Hematopoietic multipotent progenitor cell treated with erythropoietin and hydrocortisone succinate and interleukin-3 and kit ligand, for 15 days (in vitro differentiated cells): ENCODE measurements around the gene HAAO.

ENCODE experiments used
- DNase-seq: peaks from one replicate; pipeline ENCODE4 v3.0.0-alpha.2; 2015; ENCODE audit warnings: low spot score

The HAAO gene

DNA sequence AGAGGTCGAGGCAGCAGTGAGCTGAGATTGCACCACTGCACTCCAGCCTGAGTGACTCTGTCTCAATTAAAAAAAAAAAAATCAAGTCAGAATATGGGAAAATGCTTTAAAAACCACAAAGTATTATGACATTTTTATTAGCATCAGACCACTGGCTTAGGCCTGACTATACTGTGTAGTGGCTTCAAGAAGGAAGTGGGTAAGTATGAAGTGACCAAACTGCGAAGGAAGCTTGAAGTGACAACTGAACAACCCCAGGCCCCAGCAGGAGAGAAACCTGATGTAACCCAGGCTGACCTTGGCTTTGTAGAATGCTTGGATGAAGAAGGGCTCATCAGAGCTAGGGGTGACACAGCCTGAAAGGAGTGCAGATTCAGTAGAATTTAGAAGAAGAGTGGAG, 21.4 kb upstream of the HAAO start:
- no peak for DNase-seq

- peak; percentile 23 for DNase-seq
Measured at GRCh38 chr2:42812899-42813479, 20.6 kb upstream of the HAAO start.

GRCh38 chr2:42810971-42811811, 18.8 kb upstream of the HAAO start:
- DNase-seq: no peak

DNA sequence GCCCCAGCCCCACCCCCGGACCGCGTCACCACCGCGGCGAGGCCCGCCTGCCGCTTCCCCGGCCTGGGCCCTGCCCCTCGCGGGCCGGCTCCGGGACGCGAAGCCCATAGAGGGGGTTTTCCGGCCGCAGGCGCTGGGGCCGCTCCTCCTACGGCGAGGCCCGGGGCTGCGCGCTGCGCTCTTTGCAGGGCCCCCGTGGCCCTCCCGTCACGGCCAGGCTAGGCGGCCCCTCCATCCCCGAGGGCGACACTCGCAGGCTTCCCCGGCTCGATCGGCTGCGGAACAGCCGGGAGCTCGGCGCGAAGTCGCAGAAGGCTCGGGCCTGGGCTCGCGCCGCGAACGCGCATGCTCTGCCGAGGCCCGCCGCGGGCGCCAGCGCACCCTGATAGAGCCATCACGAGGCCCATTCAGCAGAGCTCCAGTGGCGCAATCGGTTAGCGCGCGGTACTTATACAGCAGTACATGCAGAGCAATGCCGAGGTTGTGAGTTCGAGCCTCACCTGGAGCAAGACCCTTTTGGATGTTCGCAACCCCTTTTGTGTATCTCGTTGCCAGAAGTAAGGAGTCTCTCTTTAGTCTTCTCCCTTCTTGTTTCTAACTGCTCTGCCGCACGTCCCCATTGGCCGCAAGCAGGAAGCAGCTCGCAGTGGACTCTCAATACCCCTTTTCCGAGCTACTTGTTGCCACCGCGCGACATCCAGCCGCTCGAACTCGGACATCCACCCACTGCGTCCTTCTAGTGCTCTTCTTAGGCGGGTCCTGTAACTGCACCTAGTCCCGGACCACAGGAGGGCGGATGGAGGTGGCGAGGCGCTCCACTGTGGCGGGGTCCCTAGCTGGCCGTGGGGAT, 18.0 kb upstream of the HAAO start:
- peak; percentile 85 for DNase-seq

DNA sequence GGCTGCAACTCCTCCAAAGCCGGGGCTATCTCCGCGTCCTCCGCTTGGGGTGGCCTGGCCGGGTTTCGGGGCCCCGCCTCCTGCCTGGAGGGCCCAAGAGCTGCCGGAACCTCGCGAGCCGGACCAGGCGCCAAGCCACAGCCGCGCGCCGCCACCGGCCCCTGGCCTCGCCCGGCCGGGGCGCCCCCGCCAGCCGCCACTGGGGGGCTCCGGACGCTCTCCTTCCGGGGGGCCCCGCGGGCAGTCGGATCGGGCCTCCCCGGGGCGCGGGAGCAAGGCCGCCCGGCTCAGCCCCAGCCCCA, 17.4 kb upstream of the HAAO start:
- peak; percentile 70 for DNase-seq

- no peak for DNase-seq
Measured at GRCh38 chr2:42809131-42809818, 16.9 kb upstream of the HAAO start.

DNA sequence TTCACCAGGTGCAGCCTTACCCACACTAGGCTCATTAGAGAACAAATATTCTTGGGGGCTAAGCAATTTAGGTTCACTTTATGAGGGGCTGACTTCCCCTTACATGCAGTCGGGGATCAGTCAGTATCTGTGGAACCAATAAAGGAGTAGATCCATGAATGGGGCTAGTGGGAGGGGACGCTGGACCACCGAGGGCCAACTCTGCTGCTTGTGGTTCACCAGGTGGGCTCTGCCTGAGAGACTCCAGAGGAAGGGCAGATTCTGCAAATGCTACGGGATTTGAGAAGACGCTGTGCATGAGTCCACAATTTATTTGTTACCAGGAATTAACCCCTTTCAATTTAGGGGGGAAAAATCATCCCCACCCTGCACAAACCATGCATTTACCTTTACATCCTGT, 15.9 kb upstream of the HAAO start:
- DNase-seq: no peak

- no peak for DNase-seq
Measured at GRCh38 chr2:42806786-42807185, 14.4 kb upstream of the HAAO start.

DNA sequence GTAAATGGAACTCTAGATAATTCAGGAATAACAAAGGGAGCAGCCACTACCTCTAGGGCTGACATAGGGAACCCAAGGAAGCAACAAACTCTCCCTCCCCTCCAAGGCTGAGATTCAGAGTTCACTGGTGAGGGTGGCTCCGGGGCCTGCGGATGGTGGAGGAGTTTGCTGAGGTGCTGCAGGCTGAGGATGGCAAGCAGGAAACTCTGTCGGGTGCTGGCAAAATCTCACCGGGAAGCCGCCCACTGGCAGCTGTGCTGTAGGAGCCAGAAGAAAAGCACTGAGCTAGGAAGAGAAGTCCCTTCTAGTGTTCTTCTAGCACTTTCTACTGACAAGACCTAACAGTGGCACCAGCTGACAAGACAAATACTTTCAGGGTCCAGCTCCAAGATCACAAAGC, 12.5 kb upstream of the HAAO start:
- no peak for DNase-seq

DNA sequence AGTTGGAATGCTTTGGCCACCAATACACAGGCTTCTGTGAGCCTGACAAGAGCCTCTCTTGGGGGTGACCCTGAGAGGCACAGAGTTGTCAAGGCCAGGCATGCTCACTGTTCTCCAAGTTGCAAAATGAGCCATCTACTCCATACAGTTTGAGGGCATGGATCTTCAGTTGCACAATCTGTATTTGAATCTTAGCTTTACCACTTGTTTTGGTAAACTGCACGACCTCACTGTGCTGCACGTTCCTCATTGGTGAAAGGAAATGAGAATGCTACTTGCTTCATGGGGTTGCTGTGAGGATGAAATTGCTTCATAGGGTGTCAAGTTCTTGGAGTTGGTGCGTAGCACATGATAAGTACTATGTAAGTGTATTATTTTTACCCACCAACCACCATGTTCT, 12.0 kb upstream of the HAAO start:
- no peak for DNase-seq

DNA sequence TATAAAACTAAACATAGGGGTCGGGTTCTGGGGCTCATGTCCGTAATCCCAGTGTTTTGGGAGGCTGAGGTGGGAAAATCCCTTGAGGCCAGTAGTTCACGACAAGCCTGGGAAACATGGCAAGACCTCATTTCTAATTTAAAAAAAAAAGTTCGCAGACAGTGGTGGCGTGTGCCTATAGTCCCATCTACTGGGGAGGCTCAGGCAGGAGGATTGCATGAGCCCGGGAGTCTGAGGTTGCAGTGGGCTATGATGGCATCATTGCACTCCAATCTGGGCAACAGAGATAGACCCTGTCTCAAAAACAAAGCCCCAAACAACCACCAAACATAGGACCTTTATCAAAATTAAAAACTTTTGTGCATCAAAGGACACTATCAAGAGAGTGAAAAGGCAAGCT, 9.8 kb upstream of the HAAO start:
- no peak for DNase-seq

DNA sequence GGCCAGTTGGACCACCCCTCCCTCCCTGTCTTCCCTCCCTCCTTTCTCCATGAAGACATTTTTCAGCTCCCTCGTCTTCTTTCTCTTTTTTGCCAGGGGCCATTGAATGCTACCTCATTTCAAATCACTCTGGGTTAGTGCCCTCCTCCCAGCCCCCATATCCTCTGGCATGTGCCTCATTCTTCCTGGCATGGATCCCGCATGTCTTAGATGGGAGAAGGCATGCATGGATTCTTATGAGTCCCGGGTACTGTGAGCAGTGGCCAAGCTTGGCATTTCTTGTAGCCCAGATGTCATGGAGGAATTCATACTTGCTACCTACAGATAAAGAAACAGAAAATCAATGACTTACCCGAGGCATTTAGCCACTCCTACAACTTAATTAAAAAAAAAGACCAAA, 9.0 kb upstream of the HAAO start:
- no peak for DNase-seq

GRCh38 chr2:42800981-42801380, 8.6 kb upstream of the HAAO start:
- DNase-seq: no peak

DNA sequence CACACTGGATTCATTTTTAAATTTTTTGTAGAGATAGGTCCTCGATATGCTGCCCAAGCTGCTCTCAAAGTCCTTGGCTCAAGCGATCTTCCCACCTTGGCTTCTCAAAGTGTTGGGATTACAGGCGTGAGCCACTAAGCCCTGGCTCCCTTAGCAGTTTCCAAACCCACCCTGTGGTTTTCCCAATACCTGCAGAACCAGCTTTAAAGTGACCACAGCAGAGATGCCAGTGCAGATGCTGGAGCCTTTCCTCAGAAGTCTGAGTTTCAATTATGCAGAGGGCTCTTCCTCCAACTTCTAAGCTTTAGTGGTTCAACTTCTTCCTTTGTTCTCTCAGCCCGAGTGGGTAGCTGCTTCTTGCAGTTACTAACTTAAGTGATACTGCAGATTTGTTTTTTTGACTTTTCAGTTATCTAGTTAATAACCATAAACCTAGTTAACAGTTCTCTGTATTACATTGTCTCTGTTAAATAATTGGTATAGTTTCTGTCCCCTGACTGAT, 8.1 kb upstream of the HAAO start:
- no peak for DNase-seq

DNA sequence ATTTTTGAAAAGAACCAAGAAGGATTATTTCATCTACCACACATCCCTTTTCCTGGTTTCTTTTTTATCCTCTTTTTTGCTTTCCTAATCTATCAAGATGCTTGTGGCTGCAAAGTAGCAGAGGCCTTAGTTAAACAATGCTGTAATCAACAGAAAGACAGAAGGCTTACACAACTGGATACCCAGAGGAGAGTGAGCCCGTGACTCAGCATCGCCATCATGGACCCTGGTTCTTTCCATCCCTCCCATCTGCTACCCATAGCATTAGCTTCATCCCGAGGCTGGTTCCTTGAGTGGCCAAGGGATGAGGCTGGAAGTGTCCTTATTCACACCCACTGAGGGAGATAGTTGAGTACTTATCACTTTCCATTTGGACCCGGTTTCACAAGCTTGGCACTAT, 7.5 kb upstream of the HAAO start:
- DNase-seq: no peak

- no peak for DNase-seq
Measured at GRCh38 chr2:42797281-42797680, 4.9 kb upstream of the HAAO start.

GRCh38 chr2:42796427-42797248, 4.3 kb upstream of the HAAO start:
- no peak for DNase-seq

DNA sequence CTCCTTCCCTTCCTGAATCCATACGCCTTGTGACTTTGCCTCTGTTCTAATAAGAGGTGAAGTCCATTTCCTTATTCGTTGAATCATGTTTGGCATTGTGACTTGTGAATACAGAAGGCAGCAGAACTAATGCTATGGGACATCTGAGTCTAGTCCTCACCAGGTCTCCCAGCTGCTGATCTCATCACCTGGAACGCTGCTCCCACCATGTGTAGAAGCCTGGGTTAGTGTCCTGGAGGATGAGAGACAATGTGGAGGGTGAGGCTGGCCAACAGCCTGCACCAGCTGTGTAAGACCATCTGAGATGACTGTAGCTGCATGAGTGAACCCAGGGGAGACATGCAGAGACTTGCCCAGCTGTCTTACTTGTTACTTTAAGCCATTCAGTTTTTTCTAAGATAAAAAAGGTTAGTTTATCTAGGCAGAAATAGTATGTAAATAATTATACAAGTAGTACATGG, 3.5 kb upstream of the HAAO start:
- DNase-seq: no peak

- no peak for DNase-seq
Measured at GRCh38 chr2:42795275-42795674, 2.9 kb upstream of the HAAO start.

- DNase-seq: no peak
Measured at GRCh38 chr2:42794271-42795046, 2.1 kb upstream of the HAAO start.
